GM19455 (cell line): ENCODE results near the gene CENPO.
A peak's percentile ranks its signal among the peaks of the same experiment; 100 is the strongest.

Experiments
- ATAC-seq: cut with Tn5 transposase; IDR thresholded peaks from one replicate; pipeline ENCODE4 v1.9.1; 2021; ENCODE audit not compliant: unreplicated experiment

Gene CENPO, protein sequence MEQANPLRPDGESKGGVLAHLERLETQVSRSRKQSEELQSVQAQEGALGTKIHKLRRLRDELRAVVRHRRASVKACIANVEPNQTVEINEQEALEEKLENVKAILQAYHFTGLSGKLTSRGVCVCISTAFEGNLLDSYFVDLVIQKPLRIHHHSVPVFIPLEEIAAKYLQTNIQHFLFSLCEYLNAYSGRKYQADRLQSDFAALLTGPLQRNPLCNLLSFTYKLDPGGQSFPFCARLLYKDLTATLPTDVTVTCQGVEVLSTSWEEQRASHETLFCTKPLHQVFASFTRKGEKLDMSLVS

DNA sequence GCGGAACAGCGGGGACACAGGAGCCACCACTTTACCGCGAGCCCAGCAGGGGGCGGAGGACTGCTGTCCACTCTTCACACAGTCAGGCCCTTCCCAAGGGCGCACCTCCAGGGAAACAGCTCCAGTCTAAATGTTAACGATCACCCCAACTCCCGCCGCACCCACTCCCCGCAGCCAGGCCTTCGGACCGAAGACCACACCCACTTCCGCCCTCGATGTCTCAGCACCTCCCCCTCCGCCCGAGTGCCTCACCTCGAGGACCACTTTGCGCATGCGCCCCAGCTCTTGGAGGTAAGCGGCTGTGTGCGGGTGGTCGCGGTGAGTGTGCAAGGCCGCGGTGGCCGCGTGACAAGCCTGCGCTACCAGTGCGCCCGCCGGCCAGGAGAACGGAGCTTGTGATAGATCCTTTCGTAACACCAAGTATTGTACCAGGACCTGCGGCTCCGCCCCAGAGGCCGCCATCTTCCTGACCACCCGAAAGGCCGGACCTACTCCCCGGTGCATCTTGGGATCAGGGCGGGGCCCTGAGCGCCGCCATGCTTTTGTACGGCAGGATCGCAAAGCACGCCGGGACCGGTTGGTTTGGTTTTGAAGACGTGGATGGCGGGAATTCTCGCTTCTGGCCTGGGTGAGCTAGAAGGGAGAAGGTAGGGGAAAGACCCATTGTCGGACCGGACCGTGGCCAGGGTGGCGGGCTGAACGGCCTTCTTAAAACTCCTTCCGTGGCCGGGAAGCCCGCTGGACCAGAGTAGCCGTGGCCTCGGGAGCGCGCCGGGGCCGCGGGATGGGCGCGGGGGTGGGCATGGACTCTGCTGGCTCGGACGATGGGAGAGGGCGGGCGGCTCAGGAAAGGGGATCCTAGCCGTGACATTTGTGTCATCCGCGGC, at the start of gene CENPO, which contains the start of gene PTRHD1:
TSS of gene CENPO (plus strand) at position 552 of the 887 bp plus-strand sequence. CDS start 495 bp downstream, outside the sequence.
TSS of gene PTRHD1 (minus strand) at position 518 of the 887 bp plus-strand sequence. CDS start at position 504, 14 bp downstream.
- ATAC-seq, result peak; percentile 95

DNA sequence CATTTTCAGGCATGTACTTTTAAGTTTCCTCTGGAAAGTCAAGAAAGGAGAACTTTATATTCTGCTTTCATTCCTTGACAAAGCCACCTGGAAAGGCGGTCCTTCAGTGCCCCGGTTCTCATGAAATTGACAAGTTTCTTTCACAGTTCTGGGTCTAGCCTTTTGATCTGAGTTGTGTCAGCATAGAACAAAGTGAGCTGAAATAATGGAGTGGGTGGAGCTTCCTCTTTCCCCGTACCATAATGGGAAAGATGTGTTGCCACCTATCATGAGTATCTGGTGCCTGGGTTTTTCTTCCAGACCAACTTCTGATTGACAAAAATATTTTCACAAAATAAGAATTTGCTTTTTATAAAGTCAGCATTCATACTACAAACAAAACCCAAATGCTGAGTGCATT, 49.3 kb upstream of the CENPO start:
- ATAC-seq, result no peak

DNA sequence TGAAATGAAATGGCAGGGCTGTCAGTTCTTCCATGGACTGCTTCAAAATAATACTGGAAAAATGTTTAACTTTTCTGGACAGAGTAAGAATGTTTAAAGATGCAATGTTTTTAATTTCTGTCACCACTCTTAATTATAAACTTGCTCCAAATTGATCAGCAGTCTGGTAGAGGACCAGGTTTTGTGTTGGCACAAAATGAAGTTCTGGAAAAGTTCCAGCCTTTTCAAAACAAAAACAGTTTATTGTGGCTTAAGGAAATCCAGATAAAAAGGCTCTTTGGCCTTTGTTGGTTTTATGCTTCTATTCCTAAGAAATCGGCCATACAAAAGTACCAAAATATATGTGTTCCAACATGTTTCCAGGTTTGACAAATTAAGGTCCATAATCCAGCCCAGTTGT, 48.9 kb upstream of the CENPO start:
- no peak for ATAC-seq

DNA sequence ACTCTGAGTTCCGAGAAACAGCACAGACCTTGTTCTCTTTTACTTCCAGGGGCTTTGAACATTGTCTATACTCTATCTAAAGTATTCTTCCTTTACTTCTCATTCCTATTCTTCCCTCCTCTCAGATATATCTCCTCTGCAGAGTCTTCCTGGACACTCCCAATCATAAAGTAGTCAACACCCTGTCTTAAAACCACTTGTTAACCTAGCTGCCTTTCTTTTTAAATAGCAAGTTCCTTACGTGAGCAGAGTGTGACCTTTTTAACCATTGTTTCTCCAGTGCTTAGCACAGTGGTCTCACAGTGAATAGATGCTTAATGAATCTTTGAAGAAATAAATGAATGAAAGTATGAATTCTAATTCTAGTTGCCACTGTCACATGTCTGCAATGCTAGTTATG, 47.4 kb upstream of the CENPO start:
- no peak for ATAC-seq

DNA sequence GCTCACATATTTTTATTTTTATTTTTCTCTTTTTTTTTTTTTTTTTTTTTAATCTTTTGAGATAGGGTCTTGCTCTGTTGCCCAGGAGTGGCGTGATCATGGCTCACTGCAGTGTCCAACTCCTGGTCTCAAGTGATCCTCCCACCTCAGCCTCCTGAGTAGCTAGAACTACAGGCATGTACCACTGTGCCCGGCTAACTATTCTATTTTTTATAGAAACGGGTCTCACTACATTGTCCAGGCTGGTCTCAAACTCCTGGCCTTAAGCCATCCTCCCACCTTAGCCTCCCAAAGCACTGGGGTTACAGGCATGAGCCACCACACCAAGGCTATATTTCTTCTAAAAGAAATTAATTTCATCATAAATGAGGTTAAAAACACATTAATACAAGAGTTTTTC, 45.9 kb upstream of the CENPO start:
- no peak for ATAC-seq

DNA sequence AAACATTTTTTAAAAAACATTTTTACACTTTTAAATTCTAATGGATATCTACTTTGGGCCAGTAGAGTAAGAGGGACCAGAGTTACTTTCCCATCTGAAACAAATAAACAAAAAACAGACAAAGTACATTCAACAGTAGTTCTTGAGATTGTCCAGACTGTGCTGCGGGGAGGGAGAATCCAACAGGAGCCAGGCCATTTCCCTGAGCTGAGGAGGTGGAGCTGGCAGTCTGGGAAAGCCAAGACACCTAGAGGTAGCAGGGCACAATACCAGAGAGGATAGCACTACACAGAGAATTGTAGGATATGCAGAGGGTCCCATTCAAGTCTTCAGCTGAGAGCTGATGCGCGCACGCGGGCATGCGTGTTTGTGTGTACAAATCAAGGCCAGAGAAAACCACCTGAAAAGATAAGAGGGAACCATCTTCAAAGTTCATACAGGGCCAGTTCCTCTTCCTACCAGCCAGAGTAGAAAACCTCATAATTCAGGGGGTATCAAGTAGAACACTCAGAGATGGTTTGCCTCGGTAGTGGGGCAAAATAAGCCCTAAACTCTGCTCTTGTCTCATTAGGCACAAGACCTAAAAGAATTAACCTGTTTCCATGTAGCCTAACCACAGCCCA, 44.0 kb upstream of the CENPO start:
- ATAC-seq, result no peak

DNA sequence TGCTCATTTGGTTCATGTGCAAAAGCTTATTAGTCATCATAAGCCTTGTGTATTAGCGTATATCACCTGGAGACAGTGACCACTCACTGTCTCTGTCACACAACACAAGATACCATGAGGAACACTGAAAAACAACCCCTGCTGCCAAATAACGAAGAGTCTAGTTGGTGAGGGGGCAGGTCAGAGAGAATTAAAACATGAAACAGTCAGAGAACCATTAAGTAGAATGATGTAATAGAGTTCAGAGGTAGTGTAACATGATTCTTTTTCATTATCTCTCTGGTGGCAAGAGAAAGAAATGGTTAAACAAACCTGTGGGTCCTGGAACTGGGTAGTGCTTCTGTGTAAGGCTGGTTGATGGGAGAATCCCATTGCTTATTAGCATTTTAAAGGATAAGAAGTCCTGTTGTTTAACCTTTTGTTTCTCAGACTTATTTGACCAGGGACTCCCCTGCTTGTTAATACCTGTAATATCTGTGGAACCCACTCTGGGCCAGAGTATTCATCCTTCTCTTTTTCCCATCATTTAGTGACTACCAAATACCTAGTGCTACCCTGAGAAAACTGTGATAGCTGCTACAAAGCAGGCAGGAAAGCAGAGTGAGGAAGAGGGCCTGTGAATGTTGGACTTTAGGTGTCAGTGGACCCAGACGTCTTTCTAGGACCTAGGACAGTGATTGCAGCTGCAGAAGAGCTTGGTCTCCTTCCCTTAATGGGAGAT, 38.1 kb upstream of the CENPO start:
- ATAC-seq, result no peak

DNA sequence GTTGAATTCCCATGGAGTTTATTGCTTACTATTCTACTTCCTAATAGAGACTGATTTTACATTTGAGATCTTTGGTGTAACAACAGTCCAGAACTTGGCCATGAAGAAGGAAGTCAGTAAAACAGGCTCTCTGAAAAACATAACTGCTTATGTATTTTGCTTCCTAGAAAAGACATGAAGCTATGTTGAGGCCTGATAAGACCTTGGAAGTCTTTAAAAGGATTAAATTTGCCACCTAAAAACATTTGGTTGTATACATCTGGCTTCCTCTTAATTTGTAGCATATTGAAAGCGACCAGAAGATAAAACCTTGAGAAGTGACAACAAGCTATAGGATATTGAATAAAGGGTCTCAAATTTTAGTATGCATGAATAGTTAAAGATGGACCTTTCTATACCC, 36.4 kb upstream of the CENPO start:
- no peak for ATAC-seq

DNA sequence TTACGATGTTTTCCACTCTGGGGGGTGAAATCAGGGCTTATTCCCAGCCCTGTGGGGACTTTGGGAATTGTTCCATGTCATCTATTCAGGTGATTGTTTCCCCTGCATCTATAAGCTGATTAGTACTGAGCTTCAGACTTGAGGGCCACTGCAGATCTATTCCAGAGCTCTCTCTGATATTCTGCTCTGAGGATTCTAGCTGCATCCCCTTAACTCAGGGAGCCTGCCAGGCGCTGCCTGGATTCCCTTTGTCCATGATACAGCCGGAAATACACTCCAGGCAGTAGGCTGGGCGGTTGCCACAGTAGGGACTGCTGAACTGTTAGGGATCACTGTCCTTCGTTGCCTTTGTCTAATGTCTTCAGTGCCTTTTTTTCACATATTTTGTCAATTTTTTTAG, 31.4 kb upstream of the CENPO start:
- ATAC-seq, result no peak

DNA sequence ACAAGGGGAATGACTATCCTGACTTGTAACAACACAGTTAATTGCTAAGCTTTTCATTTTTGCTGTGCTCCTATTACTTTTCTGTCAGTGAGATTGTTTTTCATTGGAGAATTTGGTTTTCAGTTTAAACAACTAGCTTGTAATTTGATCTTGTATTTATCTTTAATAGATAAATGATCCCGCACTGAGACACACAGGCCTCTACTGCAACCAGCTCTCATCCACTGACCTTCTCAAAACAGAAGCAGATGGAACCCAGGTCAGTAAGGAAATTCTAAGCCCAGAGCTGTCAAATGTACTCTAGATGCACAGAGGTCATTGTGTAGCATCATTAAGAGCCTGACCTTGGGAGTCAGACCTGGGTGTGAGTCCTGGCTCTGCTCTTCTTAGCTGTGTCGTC, 30.7 kb upstream of the CENPO start:
- no peak for ATAC-seq

DNA sequence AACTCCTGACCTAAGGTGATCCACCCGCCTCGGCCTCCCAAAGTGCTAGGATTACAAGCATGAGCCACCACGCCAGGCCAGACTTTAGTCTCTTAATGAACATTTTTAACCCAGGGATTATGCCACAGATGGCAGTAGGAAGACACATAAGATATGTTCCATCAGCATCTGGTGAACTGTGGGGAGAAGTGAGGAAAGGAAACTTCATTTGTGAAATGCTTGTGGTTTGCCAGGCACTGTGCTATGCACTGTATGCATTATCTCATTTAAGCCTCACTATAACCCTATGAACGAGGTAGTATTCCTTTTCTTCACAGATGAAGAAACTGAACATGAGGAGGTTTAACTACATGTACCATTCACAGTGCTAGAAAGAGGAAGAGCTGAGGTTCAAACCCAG, 29.4 kb upstream of the CENPO start:
- ATAC-seq, result no peak

DNA sequence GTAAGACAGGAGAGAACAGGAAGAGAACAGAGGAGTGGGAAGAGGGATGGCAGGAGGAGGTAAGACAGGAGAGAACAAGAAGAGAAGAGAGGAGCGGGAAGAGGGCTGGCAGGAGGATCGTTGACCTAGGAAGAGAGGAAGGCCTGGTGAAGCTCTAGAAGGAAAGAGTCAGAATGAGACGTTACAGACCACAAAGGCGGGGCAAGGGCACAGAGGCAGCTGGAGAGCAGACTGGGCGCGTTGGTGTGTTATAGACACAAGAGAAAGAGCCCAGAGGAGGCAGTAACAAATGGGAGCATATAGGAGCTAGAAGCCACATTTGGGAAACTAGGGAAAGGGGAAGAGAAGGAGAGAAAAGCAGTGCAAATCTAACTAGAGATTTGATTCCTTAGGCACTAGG, 26.6 kb upstream of the CENPO start:
- no peak for ATAC-seq

DNA sequence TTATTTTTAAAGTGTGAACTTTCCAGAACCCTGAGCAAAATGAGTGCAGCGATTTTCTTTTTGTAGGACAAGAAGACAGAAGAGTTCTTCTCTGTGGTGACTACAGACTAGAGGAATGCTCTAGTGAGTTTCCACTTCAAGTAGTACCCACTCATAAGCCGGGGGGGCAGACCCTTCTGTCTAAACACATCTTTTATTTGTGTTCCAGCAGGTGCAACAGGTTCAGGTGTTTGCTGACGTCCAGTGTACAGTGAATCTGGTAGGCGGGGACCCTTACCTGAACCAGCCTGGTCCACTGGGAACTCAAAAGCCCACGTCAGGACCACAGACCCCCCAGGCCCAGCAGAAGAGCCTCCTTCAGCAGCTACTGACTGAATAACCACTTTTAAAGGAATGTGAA, 25.2 kb upstream of the CENPO start:
- no peak for ATAC-seq

DNA sequence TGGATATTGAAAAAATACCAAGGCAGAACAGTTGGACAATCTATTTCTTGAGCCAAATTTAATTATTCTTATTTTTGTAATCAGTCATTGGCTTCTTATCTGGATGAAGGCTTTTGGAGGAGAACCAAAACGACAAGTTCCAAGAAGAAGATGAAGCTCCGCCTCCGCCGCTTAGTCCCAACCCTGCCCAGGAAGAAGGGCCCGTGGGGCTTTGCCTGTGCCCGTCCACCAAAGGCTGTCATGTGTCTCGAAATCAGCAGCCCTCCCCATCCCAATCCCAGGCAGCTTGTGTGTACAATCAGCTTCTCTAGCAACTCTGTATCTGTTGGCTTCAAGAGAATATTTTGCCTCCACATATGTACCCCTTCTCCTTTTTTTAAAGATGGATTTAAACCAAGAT, 24.6 kb upstream of the CENPO start:
- ATAC-seq, result no peak

DNA sequence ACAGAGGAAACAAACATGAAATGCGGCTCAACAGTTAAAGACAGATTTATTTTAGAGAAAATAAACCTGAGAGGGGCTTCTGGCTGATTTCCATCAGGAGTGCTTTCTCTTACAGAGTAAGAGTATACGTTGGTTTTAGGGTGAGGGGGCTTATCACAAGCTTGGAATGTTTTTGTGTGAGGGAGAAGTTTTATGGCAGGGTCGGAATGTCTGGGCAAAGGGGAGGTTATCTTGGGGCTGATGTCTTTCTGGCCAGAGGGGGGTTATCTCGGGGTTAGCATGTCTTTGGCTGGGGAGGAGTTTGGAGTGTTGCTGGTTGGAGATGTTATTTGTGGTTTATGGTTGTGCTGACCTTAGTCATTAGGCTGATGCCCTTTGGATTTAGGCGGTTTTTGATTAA, 22.2 kb upstream of the CENPO start:
- ATAC-seq, result no peak

DNA sequence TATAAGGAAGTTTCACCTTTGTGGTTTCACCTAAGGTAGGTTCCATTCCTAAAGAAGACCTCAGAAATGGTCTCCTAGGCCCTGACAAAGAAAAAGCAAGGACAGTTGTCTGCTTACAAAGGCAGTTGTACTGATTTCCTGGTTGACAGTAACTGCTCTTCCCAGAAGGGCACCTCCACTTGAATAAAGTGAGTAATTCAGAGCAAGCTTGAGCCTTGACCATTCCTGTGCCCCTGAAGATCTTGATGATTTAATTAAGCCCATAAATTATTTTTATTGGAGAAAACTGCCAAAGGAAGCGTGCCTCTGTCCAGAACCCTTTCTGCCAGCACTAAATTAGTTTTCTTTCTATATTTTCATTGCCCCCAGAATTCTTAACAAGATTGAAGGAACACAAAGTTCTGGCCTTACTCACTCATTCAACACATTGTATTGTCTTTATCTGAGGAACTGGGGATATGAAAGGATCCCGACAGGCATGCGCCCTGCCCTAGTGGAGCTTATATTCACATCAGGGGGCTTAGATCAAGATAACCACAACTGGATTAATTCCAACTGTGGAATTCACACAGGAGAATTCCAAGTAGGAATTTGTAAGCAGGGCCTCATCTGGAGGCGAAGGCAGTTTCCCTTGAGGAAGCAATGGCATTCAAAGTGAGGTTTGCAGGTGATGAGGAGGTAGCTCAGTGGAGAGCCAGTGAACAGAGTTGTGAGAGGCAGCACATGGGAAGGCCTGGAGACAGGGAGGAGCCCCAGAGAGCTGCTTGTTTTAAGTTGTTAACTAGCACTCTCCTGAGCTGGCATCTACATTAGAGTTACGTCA, 21.2 kb upstream of the CENPO start:
- no peak for ATAC-seq

DNA sequence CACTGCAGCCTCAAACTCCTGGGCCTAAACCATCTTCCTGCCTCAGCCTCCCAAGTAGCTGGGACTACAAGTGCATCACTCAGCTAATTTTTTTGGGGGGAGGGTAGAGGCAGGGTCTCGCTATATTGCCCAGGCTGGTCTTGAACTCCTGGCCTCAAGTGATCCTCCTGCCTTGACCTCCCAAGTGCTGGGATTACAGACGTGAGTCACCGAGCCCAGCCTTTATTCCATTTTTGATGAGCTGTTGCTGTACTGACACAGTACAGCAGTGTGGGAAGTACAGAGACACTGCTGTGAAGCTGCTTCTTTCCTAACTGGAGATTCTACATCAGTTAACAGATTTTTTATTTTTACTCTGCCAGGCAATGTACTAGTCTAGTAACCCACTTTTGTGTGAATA, 18.9 kb upstream of the CENPO start:
- no peak for ATAC-seq

DNA sequence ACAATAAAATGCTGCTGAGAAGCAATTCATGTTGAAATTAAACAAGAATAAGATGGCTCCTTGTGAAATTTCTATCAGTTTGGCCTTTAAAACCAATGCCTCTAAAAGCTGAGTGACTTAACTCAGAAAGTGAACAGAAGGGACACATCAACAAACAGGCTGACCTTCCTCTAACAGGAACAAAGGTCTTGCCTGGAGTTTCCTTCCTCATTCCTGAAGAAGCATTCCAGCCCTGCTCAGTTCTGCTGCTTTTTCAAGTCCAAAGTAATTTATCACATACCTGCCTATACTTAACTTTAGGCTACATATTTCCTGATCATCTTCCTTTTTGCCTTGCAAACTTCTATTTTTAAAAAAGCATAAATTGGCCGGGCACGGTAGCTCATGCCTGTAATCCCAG, 14.1 kb upstream of the CENPO start:
- ATAC-seq, result no peak

DNA sequence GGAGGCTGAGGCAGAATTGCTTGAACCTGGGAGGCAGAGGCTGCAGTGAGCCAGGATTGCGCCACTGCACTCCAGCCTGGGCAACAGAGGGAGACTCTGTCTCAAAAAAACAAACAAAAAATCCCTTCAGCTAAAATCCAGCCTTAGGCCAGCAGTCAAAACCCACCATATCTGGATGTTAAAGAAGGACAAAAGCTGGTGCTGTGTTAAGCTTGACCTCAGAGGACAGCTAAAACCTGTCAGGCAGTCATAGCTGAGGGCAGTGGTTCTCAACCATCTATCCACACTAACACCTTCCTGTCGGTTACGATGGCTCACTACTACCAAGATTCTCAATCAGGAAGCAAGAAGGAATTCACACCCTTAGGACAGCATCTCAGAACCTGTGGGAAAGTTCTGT, 9.6 kb upstream of the CENPO start:
- no peak for ATAC-seq

DNA sequence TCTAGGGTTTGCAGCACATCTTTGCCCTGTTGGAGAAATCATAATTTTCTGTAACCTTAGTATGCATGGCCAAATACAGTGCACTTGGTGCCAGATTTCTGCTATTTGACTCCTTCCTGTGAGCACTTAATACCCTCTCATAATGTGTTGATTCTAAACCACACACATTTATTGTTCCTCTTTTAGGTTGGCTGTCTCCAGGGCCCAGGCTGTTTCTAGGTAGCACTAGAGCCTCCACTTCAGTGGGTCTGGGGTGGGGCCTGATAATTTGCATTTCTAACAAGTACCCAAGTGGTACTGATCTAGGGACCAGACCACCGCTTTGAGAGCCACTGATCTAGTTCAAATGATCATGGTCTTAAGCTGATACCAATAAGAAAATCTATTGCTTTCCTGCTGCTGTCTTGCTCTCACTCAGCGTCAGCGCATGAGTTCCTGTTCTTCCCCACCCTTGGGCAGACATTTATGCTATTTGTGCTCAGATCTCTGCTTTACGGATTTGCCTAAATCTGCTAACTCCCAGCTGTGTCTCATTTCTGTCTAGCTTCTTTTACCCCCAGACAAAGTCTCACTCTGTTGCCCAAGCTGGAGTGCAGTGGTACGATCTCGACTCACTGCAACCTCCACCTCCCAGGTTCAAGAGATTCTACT, 7.4 kb upstream of the CENPO start:
- ATAC-seq, result no peak
